B cell (primary cell): ENCODE results near the gene JARID2. TPM values are rescaled to one million over a fixed set of nuclear protein-coding genes. Genes with fewer than 3 reads are reported as not detected.
A peak's percentile ranks its signal among the peaks of the same experiment; 100 is the strongest.

Experiments
- ATAC-seq: fragments of 200-7000 bp; cut with Tn5 transposase; one replicate; pipeline ENCODE4 v1.10.0; 2021; ENCODE audit warnings: low read depth, mild to moderate bottlenecking, moderate number of reproducible peaks, moderate library complexity
- CTCF ChIA-PET: fragments of 350-600 bp; sonication (Branson Sonifier 250); formaldehyde crosslinking; loops from one replicate; lab custom pipeline; 2021; ENCODE audit warnings: antibody characterized with exemption, inconsistent platforms; lab: Charles Lee
- POLR2A ChIA-PET: fragments of 350-600 bp; sonication (Branson Sonifier 250); formaldehyde crosslinking; loops from one replicate; lab custom pipeline; 2021; ENCODE audit warnings: antibody characterized with exemption; lab: Charles Lee
- DNase-seq: peaks from one replicate; pipeline ENCODE4 v3.0.0; 2013
- H2AFZ ChIP-seq: 2 replicates; pipeline ENCODE4 v1.6.1; 2012; ENCODE audit warnings: mild to moderate bottlenecking, low read depth, low read length; ENCODE audit not compliant: insufficient read depth, poor library complexity, severe bottlenecking
- H3K27ac ChIP-seq, 2 donors: 1 replicate in 1 of 2; 2 replicates in 1 of 2; pipeline ENCODE4 v1.5.1; 2012 to 2013; ENCODE audit warnings: low read length in 2 of 2, mild to moderate bottlenecking in 2 of 2, moderate library complexity in 1 of 2
- H3K27me3 ChIP-seq, 4 experiments: fragments of 200-600 bp in 1 of 4; sonication (generic) in 1 of 4; replicated peaks in 1 of 4; 1 replicate in 2 of 4; 2 replicates in 2 of 4; pipeline versions ENCODE4 v1.6.1 to v1.7.0; 2013 to 2016; ENCODE audit warnings: low read length in 3 of 4, mild to moderate bottlenecking in 2 of 4, mixed read lengths in 1 of 4, moderate library complexity in 1 of 4; ENCODE audit not compliant: insufficient read depth in 4 of 4, control insufficient read depth in 3 of 4; ENCODE audit errors: control extremely low read depth in 1 of 4
- H3K36me3 ChIP-seq, 2 experiments: replicated peaks in 1 of 2; 1 replicate in 1 of 2; 2 replicates in 1 of 2; pipeline versions ENCODE4 v1.6.1 to v1.7.1; 2013; ENCODE audit warnings: low read length in 1 of 2; ENCODE audit not compliant: insufficient read depth in 2 of 2, control insufficient read depth in 1 of 2; ENCODE audit errors: control extremely low read depth in 1 of 2, extremely low read depth in 1 of 2
- H3K4me1 ChIP-seq, 2 donors: fragments of 200-600 bp in 1 of 2; sonication (generic) in 1 of 2; 1 replicate in 1 of 2; 2 replicates in 1 of 2; pipeline versions ENCODE4 v1.5.1 to v1.6.1; 2013 to 2017; ENCODE audit warnings: low read length in 2 of 2; ENCODE audit not compliant: control insufficient read depth in 2 of 2, insufficient read depth in 2 of 2
- H3K4me2 ChIP-seq: replicated peaks from 2 replicates; pipeline ENCODE3; 2012; ENCODE audit warnings: mild to moderate bottlenecking, low read depth, low read length; ENCODE audit not compliant: poor library complexity, severe bottlenecking
- H3K4me3 ChIP-seq, 5 experiments: fragments of 200-600 bp in 1 of 5; sonication (generic) in 1 of 5; 1 replicate in 3 of 5; 2 replicates in 2 of 5; pipeline versions ENCODE4 v1.5.1 to v1.7.0; 2011 to 2016; ENCODE audit warnings: low read length in 4 of 5, mild to moderate bottlenecking in 4 of 5, low read depth in 2 of 5, control low read depth in 1 of 5, moderate library complexity in 1 of 5; ENCODE audit not compliant: insufficient read depth in 1 of 5; ENCODE audit errors: control extremely low read depth in 1 of 5, extremely low read depth in 1 of 5
- H3K79me2 ChIP-seq: fragments of 200-600 bp; sonication (generic); one replicate; pipeline ENCODE4 v1.6.0; 2016; ENCODE audit warnings: low read length; ENCODE audit not compliant: control insufficient read depth, insufficient read depth
- H3K9ac ChIP-seq: fragments of 200-600 bp; sonication (generic); 2 replicates; pipeline ENCODE4 v1.6.1; 2017; ENCODE audit warnings: mild to moderate bottlenecking, low read length, moderate library complexity
- H3K9me3 ChIP-seq, 3 donors: one replicate each; pipeline versions ENCODE4 v1.6.1 to v1.7.1; 2013; ENCODE audit warnings: low read length in 2 of 3; ENCODE audit not compliant: control insufficient read depth in 2 of 3, insufficient read depth in 1 of 3; ENCODE audit errors: control extremely low read depth in 1 of 3
- H4K20me1 ChIP-seq: 2 replicates; pipeline ENCODE4 v1.6.0; 2012; ENCODE audit warnings: mild to moderate bottlenecking, low read length; ENCODE audit not compliant: insufficient read depth, control insufficient read depth, poor library complexity, severe bottlenecking
- H3K27ac Mint-ChIP-seq: one replicate; pipeline ENCODE4 v1.8.0; 2021; ENCODE audit warnings: mixed read lengths
- H3K27me3 Mint-ChIP-seq: one replicate; pipeline ENCODE4 v1.8.0; 2021; ENCODE audit warnings: mixed read lengths
- H3K4me1 Mint-ChIP-seq: one replicate; pipeline ENCODE4 v1.8.0; 2021; ENCODE audit warnings: mixed read lengths
- H3K4me3 Mint-ChIP-seq: one replicate; pipeline ENCODE4 v1.8.0; 2021; ENCODE audit warnings: mixed read lengths
- H3K9me3 Mint-ChIP-seq: one replicate; pipeline ENCODE4 v1.8.0; 2022; ENCODE audit warnings: mixed read lengths; ENCODE audit not compliant: insufficient read depth
- CTCF ChIP-seq: fragments of 200-600 bp; IDR thresholded peaks from one replicate; pipeline ENCODE4 v1.8.0; 2022; ENCODE audit warnings: antibody characterized with exemption, mild to moderate bottlenecking
- EZH2 ChIP-seq: IDR thresholded peaks from 2 replicates; pipeline ENCODE4 v1.6.1; 2012; ENCODE audit warnings: borderline replicate concordance, low read depth, mild to moderate bottlenecking, moderate library complexity, low read length; ENCODE audit not compliant: insufficient read depth, poor library complexity, severe bottlenecking
- WGBS: methylation state at CpG from one replicate; pipeline ENCODE4 v1.1.5; 2013; ENCODE audit warnings: missing lambda C conversion rate; ENCODE audit not compliant: insufficient coverage; 5-methylcytosine and 5-hydroxymethylcytosine counted together
- intact Hi-C: fragments of 100-400 bp; cut with micrococcal nuclease; formaldehyde crosslinking; loops from one replicate; pipeline ENCODE4 v1.10.0; 2022
- polyA plus RNA-seq: library from polyadenylated mRNA; depleted of rRNA; stranded (reverse); fragments of >200 nt; gene quantifications from 2 replicates; pipeline ENCODE4 v1.2.3, GENCODE V29; 2012
- total RNA-seq, 2 donors: library from RNA; stranded (reverse); fragments of 120-200 nt in 1 of 2; gene quantifications; 1 replicate in 1 of 2; 2 replicates in 1 of 2; pipeline versions ENCODE4 v1.2.3 to v1.2.4, GENCODE V29; 2013 to 2022

The JARID2 gene
- total and polyA plus RNA-seq, 2 donors (not counting 1 experiment from before 2014, with no cell fraction given), result 11.0 to 58.1 TPM

GRCh38 chr6:15267221-15267620 lies 21.4 kb downstream of the JARID2 start:
- Histone ChIP-seq H3K4me3 (no peak overlapping the region), H3K4me2 (peak overlapping the region; percentile 56), H3K4me1 (peaks cover 71 to 84% of the 10 kb centered on the region in 2 donors), H3K27ac (peak overlapping the region in 1 of 2 donors; percentile 41), H3K36me3 (no peaks in the 10 kb centered on the region), H3K9me3 (no peaks in the 10 kb centered on the region), H3K9ac (no peak overlapping the region), H3K79me2 (peaks cover 100% of the 10 kb centered on the region), H3K27me3 (no peaks in the 10 kb centered on the region), H4K20me1 (peaks cover 90% of the 10 kb centered on the region), H2AFZ (no peak overlapping the region)
- H3K27me3 Mint-ChIP-seq, result no peaks in the 10 kb centered on the region
- TF ChIP-seq CTCF (no peak), EZH2 (no peak)
- 38% methylated on average over 1 of the region's 2 CpGs for WGBS
- POLR2A ChIA-PET, result interaction anchor here (1.0 kb wide), 1 partner anchor 13 kb away, joined by 3 read pairs; no protein-coding TSS in a partner anchor
- intact Hi-C loops, result loop anchor here (2.0 to 5.0 kb wide), 2 partner anchors 14 to 35 kb away; no protein-coding TSS in a partner anchor
- DNase-seq (no peak), ATAC-seq (no peak)
- peak overlapping the region; percentile 33 for H3K4me3 Mint-ChIP-seq
- H3K27ac Mint-ChIP-seq, result peak overlapping the region; percentile 39
- H3K4me1 Mint-ChIP-seq, result peaks cover 89% of the 10 kb centered on the region
- CTCF ChIA-PET, result no interaction called here
- no peaks in the 10 kb centered on the region for H3K9me3 Mint-ChIP-seq

- WGBS, result 58% methylated on average over 7 of the region's 10 CpGs
- Mint-ChIP-seq H3K4me1 (peaks cover 90% of the 10 kb centered on the region), H3K27ac (peak overlapping the region; percentile 10), H3K4me3 (peak overlapping the region; percentile 44), H3K9me3 (no peaks in the 10 kb centered on the region), H3K27me3 (no peaks in the 10 kb centered on the region)
- H3K27me3 ChIP-seq, result no peaks in the 10 kb centered on the region
- intact Hi-C loops, result loop anchor here (5.0 kb wide), 1 partner anchor 34 kb away; no protein-coding TSS in a partner anchor
- peaks cover 79% of the 10 kb centered on the region for H4K20me1 ChIP-seq
- no peak overlapping the region for H3K4me3 ChIP-seq
- H3K36me3 ChIP-seq, result no peaks in the 10 kb centered on the region
- no peak overlapping the region for H2AFZ ChIP-seq
- H3K9ac ChIP-seq, result no peak overlapping the region
- no peak for ATAC-seq
- ChIA-PET CTCF (interaction anchor here (0.7 to 0.9 kb wide), 2 partner anchors 19 to 52 kb away, joined by 3 read pairs; no protein-coding TSS in a partner anchor), POLR2A (interaction anchor here (0.5 to 0.6 kb wide), 2 partner anchors 30 to 914 kb away, joined by 3 to 5 read pairs; no protein-coding TSS in a partner anchor)
- TF ChIP-seq CTCF, result no peak
- TF ChIP-seq EZH2, result no peak
- peaks cover 65 to 75% of the 10 kb centered on the region in 2 donors for H3K4me1 ChIP-seq
- peaks cover 100% of the 10 kb centered on the region for H3K79me2 ChIP-seq
- no peaks in the 10 kb centered on the region for H3K9me3 ChIP-seq
- peak overlapping the region in 1 of 2 donors; percentile 10 for H3K27ac ChIP-seq
- no peak for DNase-seq
- H3K4me2 ChIP-seq, result peak overlapping the region; percentile 56
Observed at GRCh38 chr6:15268137-15268908, 22.5 kb downstream of the JARID2 start.
